HG03025 (cell line): ENCODE measurements around the gene STK16.

Source experiments
- ATAC-seq: cut with Tn5 transposase; IDR thresholded peaks from one replicate; pipeline ENCODE4 v1.9.1; 2021; ENCODE audit warnings: mild to moderate bottlenecking, moderate library complexity; ENCODE audit not compliant: unreplicated experiment, low FRiP score

The STK16 gene

DNA sequence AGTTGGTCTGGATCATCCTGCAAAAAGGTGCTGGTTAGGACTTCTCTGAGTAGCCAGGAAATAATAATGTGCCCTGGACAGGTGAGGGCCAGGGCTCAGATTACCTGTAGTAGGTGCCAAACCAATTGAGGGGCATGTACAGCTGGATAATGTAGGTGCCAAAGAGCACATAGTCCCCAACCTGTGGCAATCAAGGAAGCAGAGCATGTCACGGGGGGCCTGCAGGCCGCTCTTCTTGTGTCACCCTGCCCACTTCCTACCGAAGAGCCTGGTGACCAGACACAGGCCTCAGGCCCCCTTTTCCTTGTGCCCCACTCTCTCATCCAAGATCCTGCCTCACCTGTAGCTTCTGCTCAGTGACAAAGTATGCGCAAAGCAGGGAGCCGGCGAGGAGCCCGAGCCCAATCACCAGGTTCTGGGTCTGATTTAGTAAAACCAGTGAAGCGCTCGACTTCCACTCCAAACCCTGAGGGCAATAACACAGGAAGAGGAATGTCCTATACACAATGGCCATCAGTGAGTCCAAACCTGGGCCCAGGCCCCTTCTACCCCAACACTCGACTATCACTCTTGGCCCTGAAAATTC is 31.7 kb upstream of the STK16 start:
- ATAC-seq, result no peak

DNA sequence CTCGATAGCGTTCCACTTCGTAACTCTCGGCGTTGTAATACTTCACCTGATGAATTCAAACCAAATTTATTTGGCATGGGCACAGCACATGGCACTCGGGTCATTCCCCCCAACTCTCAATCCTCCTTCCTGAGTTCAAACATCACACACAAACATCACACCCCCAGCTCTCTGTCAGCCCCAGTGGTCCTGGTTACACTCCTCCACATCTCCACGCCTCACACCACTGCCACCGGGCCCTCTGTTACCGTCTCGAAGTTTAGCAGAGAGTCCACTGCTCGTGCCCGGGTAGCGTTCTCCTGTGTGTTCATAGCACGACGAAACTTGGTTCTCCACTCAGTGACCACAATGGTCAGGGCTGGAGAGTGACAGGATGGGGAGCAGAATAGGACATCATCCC is 31.1 kb upstream of the STK16 start:
- no peak for ATAC-seq

DNA sequence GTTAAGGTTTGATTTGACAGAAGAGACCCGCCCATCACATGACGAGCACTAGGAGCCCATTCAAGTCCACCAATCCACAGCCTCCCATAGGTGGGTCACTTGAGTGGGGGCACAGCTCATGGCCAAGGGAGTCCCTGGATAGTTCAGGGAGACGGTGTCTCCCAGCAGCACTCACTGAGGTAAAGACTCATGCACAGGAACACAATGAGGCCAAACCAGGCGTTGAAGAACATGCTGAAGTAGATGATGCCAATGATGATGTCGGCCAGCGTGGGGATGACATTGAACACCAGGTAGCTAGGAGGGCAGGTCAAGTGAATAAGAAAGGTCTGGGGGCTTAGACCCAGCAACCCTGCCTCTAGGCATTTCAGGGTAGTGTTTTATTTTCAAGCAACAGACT is 30.5 kb upstream of the STK16 start:
- no peak for ATAC-seq

DNA sequence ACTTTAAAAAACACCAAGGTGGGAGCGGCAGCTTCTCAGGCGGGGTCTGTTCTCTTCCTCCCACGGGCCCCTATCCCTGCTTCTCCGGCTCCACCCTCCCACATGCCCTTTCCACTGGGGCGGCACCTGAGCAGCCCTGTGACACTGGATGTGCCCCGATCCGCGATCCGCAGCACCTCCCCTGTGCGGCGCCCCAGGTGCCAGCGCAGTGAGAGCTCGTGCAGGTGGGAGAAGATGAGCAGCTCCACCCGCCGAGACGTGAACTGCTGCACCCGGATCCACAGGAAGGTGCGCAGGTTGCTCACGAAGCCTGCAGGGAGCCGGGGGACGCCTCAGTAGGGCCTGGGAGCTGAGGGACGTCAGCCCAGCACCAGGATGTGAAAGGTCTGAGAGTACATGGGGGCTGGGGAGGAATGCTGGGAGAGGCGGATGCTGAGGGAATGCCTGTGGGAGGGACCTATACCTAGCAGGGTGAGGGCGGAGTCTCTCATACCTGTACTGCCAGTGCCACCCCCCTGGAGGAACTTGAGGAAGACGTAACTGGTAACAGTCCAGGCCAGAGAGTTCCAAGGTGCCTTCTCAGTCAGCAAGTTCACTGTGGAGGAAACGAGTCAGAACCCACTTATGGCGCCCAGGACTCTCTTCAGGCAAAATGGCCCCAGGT is 29.3 kb upstream of the STK16 start:
- no peak for ATAC-seq

DNA sequence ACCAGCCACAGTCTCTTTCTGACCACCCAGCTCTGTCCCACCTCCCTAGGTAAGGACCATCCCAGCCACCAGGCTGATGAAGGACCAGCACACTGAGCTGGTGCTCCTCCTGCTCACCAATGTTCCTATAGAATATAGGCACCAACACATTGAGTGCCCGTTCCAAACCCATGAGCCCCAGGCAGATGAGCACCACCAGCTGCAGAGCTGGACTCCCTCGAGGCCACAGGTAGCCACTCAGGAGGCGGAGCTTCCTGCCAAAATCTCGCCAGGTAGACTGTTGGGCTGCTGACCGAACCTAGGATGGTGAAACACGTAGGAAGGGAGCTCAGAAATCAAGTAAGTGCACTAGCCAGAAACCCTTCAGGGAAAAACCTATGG is 28.8 kb upstream of the STK16 start:
- ATAC-seq, result no peak

DNA sequence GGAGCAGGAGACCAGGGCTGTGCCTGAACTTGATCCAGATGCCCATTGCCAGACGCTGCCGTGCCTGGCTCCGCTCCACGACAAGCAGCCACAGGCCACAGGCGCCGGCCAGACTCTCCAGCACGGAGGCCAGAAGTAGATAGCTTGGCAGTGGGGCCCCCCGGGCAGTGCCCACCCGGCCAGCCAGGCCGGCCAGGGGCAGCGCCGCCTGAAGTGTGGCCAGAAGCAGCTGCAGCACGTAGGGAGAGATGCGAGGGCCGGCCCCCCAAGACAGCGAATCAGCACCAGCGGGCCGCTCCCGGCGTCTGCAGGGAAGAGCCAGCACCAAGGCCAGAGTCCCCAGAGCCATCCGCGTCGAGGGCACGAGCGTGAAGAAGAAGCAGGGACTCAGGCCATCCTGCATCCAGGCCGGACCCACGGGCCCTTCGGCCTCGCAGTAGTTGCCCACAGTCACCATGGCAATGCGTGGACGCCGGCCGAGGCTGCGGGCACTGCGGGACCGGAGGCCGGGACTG is 27.0 kb upstream of the STK16 start:
- ATAC-seq, result peak; percentile 11

DNA sequence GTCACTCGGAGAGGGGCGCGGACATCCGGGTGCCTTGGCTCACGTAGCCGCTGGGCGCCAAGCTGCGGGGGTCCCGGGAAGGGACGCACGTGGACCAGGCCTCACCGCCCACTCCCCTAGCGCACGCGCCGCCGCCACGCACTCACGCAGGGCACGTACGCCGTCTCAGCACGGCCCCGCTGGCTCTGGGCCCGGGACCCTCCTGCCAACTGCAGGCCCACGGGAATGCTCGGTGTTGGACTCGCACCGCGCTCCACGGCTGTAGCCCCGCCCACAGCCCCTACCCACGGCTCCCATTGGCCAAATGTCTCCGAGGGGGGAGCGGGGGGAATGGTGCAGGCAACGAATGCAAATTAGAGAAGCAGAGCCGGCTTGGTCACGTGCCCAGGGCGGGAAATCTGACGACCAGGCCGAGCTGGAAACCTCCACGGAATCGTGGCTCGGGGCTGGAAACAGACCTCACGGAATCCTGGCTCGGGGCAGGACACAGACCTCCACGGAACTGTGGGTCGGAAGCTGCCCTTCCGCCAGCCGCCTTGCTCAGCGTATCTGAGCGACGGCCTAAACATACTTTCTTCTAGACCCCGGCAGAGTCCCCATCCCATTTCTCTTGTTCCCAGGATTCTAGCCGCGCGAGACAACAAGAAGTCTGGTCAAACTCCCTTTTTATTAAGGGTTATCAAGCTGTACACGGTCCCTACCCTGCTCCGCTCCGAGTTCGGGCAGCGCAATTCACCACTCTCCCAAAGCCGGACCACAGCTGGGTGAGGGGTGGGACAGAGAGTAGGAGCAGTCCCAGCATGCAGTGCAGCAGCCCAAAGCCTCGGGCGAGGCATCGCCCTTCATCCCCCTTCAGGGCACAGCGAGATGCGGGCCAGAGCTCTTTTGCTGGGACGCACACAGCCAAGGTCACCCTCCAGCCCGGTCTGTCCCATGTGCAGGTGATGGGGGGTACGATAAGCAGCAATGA is 26.3 kb upstream of the STK16 start, which contains the start of gene ABCB6:
TSS of gene ABCB6 (minus strand) at position 227 of the 970 bp plus-strand sequence. CDS start 285 bp downstream, outside the sequence.
- ATAC-seq, result peak; percentile 75

DNA sequence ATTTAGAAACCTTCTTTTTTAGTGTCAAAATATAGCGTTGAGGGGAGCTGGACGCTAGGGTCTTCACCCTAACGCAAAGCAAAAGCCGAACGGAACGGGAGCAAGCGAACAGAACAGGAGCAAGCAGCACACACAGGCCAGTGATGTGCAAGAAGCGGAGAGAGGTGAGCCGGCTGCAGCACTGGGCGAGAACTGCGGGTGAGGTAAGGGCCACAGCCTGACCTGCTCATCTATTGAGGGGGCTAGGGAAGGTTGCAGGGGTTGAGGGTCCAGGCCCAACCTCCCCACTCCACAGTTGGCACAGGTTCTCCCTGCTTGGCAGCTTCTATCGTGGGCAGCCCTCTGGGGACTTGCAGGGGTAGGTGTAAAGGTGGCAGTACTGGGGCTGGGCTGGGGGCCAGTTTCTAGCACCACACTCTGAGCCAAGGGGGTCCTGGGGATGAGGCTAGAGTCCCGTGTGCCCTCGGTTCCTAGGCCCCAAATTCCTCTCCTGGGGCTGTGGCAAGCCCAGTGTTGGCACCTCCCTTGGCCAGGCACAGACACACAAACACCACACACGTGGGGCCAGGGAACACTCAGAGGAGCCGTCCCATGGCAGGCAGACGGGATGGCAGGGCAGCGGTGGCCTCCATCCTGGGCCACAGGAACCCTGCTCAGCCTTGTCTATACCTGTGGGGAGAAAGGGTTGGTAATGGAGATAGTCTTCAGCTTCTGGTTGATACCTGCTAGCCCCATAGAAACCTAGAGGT is 25.3 kb upstream of the STK16 start:
- ATAC-seq, result no peak

DNA sequence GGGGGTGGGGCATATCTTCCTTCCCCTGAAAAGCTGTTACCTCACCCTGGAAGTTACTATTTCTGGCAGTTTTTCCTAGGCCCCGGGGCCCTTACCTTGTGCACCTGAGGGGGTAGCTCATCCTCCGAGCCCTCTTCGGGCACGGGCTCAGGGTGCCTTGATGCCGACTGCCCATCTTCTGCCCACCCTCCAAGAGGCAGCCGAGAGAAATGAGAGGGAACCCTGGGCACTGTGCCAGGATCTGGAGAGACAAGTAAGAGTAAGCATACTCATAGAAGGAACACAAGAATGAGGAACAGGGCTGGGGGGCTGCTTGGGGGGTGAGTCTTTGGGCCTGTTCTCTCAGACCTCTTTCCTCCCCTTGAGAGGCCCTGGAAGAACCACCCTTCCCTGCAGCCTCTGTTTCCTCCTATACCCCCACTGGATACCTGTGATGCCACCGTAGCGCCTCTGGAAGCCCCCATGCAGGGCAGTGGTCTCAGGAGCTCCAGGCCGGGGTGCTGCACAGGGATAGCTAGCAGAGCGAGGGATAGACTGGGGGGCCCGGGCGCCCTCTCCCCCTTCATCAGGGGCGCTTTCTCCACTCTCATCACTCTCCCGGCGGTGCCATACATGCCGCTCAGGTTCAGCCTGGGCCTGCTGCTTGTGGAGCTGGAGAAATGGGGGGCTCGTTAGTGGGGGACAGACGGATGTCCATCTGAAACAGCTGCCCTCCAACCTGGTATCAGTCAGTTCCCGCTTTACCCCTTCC is 24.5 kb upstream of the STK16 start:
- ATAC-seq, result no peak

DNA sequence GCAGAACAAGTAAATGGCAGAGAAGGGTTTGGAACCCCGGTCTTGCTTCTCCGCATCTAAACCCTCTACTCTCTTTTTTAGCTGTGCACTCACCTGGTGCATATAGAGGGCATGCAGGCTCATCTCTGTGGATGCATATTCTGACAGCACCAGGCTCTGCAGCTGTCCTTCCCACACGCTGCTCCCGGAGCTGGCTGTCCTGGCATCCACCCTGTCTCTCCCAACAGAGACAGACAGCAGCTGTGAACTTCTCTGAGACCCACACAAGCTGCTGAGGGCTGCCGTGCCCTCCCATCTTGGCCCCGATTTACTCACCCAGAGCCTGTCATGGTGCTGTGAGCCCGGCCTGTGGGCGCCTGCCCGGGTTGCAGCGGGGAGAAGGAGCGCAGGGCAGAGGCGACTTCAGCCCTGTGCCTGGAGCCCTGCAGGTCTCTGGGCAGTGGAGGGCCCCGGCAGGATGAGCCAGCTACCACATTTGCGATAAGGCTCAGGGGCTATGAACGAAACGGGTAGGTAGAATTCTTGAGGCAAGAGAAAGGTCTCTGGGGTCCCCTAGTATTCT is 23.2 kb upstream of the STK16 start:
- ATAC-seq, result no peak

DNA sequence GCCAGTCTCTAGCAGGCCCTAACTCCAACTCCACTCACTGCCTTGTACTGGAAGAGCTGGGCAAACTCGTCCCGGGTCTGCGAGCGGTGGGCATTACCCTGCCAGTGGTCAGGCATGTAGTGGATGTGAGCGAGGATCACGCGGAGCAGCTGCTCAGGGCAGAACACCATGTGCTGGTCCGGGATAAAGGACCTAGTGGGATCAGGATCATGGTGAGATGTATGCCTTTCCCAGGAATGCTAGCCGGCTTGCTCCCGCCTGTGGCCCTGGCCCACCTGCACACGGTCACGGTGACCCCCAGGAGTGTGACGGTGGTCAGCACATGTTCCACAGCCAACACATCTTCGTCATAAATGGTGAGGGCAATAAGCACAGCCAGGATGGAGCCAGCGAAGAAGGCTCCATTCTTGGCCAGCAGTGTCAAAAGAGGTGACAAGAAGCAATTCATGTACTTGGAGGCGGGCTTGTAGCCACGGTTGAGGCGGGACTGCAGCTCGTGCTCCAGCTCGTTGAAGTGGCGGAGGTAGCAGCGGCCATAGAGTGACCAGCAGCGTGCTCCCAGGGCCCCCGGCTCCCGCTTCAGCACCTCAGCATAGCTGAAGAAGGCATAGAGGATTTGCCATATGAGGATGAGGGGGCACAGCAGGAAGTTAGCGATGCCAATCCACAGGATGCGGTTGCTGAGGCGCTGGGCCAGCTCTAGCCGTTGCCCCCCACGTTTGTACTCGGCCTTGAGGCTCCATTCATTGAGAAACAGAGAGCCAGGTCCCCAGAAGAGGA is 21.3 kb upstream of the STK16 start:
- ATAC-seq, result no peak

DNA sequence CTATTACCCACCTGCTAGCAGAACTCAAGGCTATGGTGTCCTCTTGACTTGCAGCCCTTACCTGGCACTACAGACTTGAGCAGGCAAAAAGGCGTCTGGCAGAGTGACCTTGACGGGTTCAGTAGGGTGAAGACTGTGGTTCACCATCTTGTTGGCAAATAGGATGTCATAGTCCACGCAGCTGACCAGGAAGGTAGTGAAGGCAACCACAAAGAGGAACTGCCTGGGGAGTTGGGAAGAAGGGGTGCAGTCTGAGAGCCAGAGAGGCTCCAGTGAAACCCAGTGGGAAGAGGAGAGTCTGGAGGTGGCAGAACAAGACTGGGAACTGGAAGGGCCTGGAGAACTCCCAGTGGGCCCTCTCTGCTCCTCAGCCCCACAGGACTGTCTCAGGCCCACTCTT is 19.9 kb upstream of the STK16 start:
- no peak for ATAC-seq

DNA sequence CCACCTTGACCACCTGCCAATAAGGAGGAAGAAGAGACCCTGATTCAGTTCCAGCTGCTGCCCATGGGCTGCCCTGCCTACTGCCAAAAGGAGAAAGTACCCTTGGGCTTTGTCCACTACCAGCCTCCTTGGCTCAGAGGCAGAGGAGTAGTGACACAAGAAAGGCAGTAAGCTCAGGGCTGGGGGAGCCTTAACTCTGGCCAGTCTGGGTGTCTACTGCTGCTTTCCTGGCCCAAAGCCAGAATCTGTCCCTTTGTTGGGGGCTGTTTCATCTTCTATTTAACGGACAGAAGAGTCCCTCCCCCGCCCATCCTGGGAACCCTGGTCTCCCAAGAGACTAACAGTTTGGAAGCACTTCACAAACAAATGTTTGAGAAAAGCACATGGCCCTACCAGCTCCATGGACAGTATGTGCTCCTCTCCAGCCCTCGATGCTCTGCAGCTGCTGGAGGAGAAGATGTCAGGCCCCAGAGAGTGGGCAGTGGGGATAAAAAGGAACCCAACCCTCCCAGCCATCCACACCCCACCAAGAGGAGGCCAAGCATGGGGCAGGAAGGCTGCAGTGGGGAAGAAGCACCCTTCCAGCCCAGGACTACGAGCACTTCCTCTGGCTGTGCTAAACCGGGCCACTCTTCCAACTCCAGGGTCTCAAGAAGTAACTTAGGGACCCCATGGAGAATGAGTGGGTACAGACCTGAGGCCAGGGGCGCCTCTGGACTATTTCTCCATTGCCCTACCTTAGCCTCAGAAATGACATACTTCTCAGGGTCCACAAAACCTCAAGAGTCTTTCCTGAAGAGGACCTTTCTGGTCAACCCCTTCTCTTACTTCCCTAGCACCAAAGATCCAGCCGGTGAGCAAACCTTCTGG is 17.0 kb upstream of the STK16 start:
- ATAC-seq, result no peak

DNA sequence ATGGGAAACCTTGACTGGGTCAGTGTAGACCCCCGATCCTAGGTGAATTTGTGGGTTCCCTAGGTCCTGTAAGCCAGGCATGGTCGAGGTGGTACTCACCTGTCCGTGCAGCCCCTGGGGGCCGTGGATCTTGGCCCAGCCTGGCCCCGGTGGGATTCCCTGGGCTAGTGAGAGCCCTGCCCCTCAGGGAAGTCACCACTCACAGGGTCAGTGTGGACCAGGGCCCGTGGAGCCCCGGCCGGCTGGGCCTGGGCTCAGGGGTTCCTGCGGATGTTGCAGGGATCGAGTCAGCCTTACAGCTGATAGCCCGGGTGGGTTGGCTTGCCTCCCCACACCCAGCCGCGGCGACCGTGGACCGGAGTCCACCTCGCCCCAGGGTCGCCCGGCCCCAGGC is 16.4 kb upstream of the STK16 start:
- ATAC-seq, result peak; percentile 1

DNA sequence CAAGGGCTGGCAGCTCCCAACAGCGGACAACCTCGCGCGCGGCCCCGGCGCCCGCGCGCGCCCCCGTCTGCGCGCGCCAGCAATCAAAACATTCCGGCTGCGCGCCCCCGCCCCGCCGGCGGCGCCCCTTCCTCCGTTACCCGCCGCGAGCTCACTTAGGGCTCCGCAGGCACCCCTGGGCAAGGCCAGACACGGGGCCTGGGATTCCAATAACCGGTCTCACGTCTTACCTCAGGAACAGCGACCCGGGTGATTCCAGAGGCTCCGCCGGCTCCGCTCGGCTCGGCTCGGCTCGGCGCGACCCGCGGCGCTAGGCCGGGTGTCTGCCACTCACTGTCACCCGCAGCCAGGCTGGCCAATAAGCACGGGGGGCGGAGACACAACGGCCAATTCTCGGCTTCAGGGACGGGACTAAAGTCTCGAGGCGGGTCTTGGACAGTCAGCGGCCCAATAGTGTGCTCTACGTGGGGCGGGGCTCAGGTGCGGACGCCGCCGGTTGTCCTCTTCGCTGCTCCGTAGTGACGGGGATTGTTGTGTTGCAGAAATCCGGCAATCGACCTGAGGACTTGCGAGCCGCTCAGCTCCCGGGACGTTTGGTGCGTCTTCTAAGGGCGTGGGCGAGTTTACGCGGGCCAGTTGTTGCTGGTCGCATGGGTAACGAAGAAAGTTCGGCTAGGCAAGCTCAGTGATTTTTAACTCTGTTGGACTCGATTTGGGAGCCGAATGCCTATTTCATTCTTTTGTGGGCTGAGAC is 15.8 kb upstream of the STK16 start, which contains the start of the genes ANKZF1 and ATG9A:
TSS of gene ANKZF1 (plus strand) at position 502 of the 754 bp plus-strand sequence. CDS start 452 bp downstream, outside the sequence.
TSS of gene ATG9A (minus strand) at position 332 of the 754 bp plus-strand sequence. CDS start 1,612 bp downstream, outside the sequence.
- ATAC-seq, result peak; percentile 96

DNA sequence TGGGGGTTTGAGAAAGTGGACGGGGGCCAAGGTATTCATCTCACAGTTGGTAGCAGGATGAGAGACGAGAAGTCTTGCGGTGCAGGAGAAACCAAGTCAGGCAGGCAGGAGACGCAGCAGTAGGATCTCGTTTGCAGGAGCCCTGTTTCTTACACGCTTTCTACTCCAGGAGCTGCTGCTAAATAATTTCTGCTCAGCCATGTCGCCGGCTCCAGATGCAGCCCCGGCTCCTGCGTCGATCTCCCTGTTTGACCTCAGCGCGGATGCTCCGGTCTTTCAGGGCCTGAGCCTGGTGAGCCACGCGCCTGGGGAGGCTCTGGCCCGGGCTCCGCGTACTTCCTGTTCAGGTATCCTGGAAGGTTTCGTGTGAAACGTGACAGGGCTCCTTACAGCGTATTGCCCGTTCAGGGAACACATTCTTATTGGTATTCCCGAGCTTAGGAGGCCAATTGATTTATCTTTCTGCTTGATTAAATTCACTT is 15.2 kb upstream of the STK16 start:
- ATAC-seq, result peak; percentile 14

DNA sequence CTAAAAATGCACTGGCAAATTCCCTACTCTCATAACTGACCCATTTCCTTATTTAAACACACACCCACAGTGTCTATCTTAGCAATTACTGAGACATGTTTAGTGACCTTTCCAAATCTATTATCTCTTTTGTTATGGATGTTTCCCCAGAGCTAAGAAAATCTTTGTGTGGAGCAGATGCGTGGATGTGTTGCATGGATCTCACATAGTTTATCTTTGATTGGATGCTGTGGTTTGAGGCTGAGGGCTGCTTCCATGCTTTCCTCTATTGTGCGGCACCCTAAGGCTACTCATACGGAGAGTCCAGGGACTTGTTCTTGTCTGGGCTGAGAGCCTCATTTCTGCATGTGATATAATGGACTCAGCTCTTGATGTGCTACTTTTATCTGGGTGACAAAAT is 10.9 kb upstream of the STK16 start:
- no peak for ATAC-seq
